Measurements from ENCODE around the gene TGM1.

TGM1 gene

GRCh38 chr14:24307156-24307574 lies 44.2 kb upstream of the TGM1 start (continued):
- TF ChIP-seq PRDM1 (tag by site-specific recombination; IDR thresholded peaks at IDR 0.05) (no peak), ZNF664 (tag by site-specific recombination; IDR thresholded peaks at IDR 0.05) (no peak)

DNA sequence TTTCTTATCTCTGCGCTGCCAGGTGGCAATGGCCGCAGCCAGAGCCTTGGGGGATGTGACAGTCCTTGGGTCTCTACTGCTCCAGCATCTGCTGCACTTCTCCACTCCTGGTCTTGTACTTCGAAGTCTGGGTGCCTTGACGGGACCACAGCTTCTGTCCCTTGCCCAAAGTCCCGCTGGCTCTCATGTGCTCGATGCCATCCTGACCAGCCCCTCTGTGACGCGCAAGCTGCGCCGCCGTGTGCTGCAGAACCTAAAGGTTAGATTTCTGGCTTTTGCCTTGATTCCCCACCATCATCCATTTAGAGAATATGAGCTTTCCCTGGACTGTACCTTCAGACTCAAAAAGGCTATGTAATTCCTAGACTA lies 41.0 kb upstream of the TGM1 start:
- POLR2A ChIA-PET, result no interaction called here
- peaks cover 29 to 74% of the 10 kb centered on the region in 2 experiments for H3K36me3 ChIP-seq (ENCODE audit: control insufficient read depth in 2 of 2, insufficient read depth in 1 of 2, low read length in 2 of 2)

DNA sequence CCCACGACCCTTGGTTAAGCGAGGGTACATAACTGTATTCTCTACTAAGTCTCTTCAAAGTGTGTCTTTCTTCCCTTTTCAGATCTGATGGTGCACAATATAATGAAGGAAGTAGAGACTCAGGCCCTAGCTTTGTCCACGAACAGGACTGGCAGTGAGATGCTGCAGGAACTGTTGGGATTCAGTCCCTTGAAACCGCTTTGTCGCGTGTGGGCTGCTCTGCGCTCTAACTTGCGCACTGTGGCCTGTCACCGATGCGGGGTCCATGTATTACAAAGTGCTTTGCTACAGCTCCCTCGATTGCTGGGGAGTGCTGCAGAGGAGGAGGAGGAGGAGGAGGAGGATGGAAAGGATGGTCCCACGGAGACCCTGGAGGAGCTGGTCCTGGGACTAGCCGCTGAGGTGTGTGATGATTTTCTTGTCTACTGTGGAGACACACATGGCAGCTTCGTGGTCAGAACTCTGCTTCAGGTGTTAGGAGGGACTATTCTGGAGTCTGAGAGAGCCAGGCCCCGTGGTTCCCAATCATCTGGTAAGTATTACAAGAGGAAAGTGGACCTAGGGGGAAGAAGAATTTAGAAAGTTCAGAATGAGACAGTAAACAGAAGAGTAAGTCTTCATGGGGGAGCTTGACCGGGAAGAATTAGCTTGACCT lies 37.5 kb upstream of the TGM1 start:
- ChIA-PET POLR2A (interaction anchor here (0.6 to 5.4 kb wide), 8 partner anchors 8 to 762 kb away, joined by 3 to 62 read pairs (median 5); partner anchors contain the start of genes CIDEB, EMC9, MDP1 and RABGGTA), CTCF (interaction anchor here (0.7 to 5.7 kb wide), 9 partner anchors 8 to 86 kb away, joined by 3 to 133 read pairs (median 3); partner anchors contain the start of genes CIDEB, LTB4R2 and TINF2)
- Histone ChIP-seq H3K36me3 (ENCODE audit: control insufficient read depth in 2 of 2, insufficient read depth in 1 of 2, low read length in 2 of 2) (peaks cover 26 to 61% of the 10 kb centered on the region in 2 experiments), H3K9me3 (ENCODE audit: control insufficient read depth, insufficient read depth, low read depth, low read length) (no peaks in the 10 kb centered on the region), H3K4me3 (ENCODE audit: low read depth, low read length) (peak overlapping the region; percentile 85), H3K27ac (ENCODE audit: extremely low read depth, low read depth, low read length) (peak overlapping the region; percentile 55; the same call in 1 of the 2 replicates), H3K4me1 (ENCODE audit: control insufficient read depth, insufficient read depth, low read length) (peaks cover 12% of the 10 kb centered on the region)
- 0 out of 2 replicates have a peak, but pooled peaks have one; percentile 28 for TF ChIP-seq ZNF513 (tag by site-specific recombination; IDR thresholded peaks at IDR 0.05)
- TF ChIP-seq SCRT1 (tag by site-specific recombination; IDR thresholded peaks at IDR 0.05; ENCODE audit: borderline replicate concordance), result no peak
- TF ChIP-seq ZNF555 (tag by site-specific recombination; conservative IDR thresholded peaks at IDR 0.05), result no peak

More for the DNA sequence above, 41.0 kb upstream of the TGM1 start:
- no peak overlapping the region for H3K4me3 ChIP-seq (ENCODE audit: low read depth, low read length)
- no peak overlapping the region for H3K27ac ChIP-seq (ENCODE audit: extremely low read depth, low read depth, low read length)
- CTCF ChIA-PET, result interaction anchor here (0.6 to 1.5 kb wide), 4 partner anchors 30 to 246 kb away, joined by 3 to 6 read pairs (median 3); partner anchors contain the start of gene TINF2
- TF ChIP-seq ZNF624 (tag by site-specific recombination; IDR thresholded peaks at IDR 0.05), result no peak
- TF ChIP-seq ZNF433 (tag by site-specific recombination; IDR thresholded peaks at IDR 0.05; ENCODE audit: low read depth), result no peak
- no peak for TF ChIP-seq GLIS1 (tag by site-specific recombination; IDR thresholded peaks at IDR 0.05)
- no peak for TF ChIP-seq ZNF48 (tag by site-specific recombination; IDR thresholded peaks at IDR 0.05)
- no peak for TF ChIP-seq ZNF175 (tag by site-specific recombination; IDR thresholded peaks at IDR 0.05)
- TF ChIP-seq ZBTB49 (tag by site-specific recombination; IDR thresholded peaks at IDR 0.05; ENCODE audit: low read depth), result no peak
- no peak for TF ChIP-seq ZNF366 (tag by site-specific recombination; conservative IDR thresholded peaks at IDR 0.05)
- no peak for TF ChIP-seq KLF9 (tag by site-specific recombination; IDR thresholded peaks at IDR 0.05; ENCODE audit: low read depth)
- no peak for TF ChIP-seq ZNF202 (tag by site-specific recombination; IDR thresholded peaks at IDR 0.05; ENCODE audit: borderline replicate concordance)
- TF ChIP-seq SP7 (tag by site-specific recombination; IDR thresholded peaks at IDR 0.05), result no peak
- TF ChIP-seq ZNF701 (tag by site-specific recombination; IDR thresholded peaks at IDR 0.05), result no peak
- no peak for TF ChIP-seq KLF8 (tag by site-specific recombination; IDR thresholded peaks at IDR 0.05)
- TF ChIP-seq ZNF350 (tag by site-specific recombination; IDR thresholded peaks at IDR 0.05), result no peak
- H3K9me3 ChIP-seq (ENCODE audit: control insufficient read depth, insufficient read depth, low read depth, low read length), result no peaks in the 10 kb centered on the region
- peaks cover 6% of the 10 kb centered on the region for H3K4me1 ChIP-seq (ENCODE audit: control insufficient read depth, insufficient read depth, low read length)

Measured in HEK293 (cell line).